ENCODE measurements around the gene CCDC192. TPM values are rescaled to one million over a fixed set of nuclear protein-coding genes. Genes with fewer than 3 reads are reported as not detected.

The CCDC192 gene
- polyA plus RNA-seq, 2 of the 4 experiments (the other 2 are of a cell fraction), result not detected

- CTCF ChIA-PET, result interaction anchor here (0.8 to 3.7 kb wide), 4 partner anchors 10 to 301 kb away, joined by 3 to 26 read pairs (median 12); no protein-coding TSS in a partner anchor
- POLR2A ChIA-PET, result no interaction called here
- Histone ChIP-seq H3K4me1 (no peaks in the 10 kb centered on the region), H3K27ac (no peak overlapping the region), H3K9me3 (no peaks in the 10 kb centered on the region), H3K4me2 (no peak overlapping the region), H3K4me3 (no peak overlapping the region)
- DNase-seq (ENCODE audit: low read depth in 1 of 2, low spot score in 1 of 2), result no peak
- 6% methylated on average over 1 of the region's 1 CpG for WGBS (ENCODE audit: missing lambda C conversion rate)
- ATAC-seq, result peak; percentile 54 to 66; a peak in 2 of 6 replicates
- TF ChIP-seq JUNB (IDR thresholded peaks at IDR 0.05) (no peak), EHF (CRISPR knock-in tag; IDR thresholded peaks at IDR 0.05) (no peak), ZNF302 (CRISPR knock-in tag; IDR thresholded peaks at IDR 0.05) (no peak), POLR2AphosphoS2 (conservative IDR thresholded peaks at IDR 0.05; ENCODE audit: low read length) (no peak), FOSL2 (IDR thresholded peaks at IDR 0.05) (no peak), FOSL2 (CRISPR knock-in tag; IDR thresholded peaks at IDR 0.05) (no peak), FOXS1 (CRISPR knock-in tag; IDR thresholded peaks at IDR 0.05) (no peak), ZC3H11A (IDR thresholded peaks at IDR 0.05) (no peak), KDM5A (IDR thresholded peaks at IDR 0.05) (no peak), TFCP2L1 (CRISPR knock-in tag; IDR thresholded peaks at IDR 0.05) (no peak), EP300 (IDR thresholded peaks at IDR 0.05) (no peak), HEYL (CRISPR knock-in tag; IDR thresholded peaks at IDR 0.05) (no peak), MAX (IDR thresholded peaks at IDR 0.05) (no peak), HDAC2 (IDR thresholded peaks at IDR 0.05) (no peak), SREBF2 (IDR thresholded peaks at IDR 0.05) (no peak), TP53 (CRISPR knock-in tag; IDR thresholded peaks at IDR 0.05) (no peak), NPAS2 (CRISPR knock-in tag; IDR thresholded peaks at IDR 0.05; ENCODE audit: borderline replicate concordance) (no peak), CHD4 (IDR thresholded peaks at IDR 0.05; ENCODE audit: borderline replicate concordance) (no peak), HMGXB4 (CRISPR knock-in tag; IDR thresholded peaks at IDR 0.05; ENCODE audit: borderline replicate concordance) (no peak)
- TF ChIP-seq, protein P1, sequence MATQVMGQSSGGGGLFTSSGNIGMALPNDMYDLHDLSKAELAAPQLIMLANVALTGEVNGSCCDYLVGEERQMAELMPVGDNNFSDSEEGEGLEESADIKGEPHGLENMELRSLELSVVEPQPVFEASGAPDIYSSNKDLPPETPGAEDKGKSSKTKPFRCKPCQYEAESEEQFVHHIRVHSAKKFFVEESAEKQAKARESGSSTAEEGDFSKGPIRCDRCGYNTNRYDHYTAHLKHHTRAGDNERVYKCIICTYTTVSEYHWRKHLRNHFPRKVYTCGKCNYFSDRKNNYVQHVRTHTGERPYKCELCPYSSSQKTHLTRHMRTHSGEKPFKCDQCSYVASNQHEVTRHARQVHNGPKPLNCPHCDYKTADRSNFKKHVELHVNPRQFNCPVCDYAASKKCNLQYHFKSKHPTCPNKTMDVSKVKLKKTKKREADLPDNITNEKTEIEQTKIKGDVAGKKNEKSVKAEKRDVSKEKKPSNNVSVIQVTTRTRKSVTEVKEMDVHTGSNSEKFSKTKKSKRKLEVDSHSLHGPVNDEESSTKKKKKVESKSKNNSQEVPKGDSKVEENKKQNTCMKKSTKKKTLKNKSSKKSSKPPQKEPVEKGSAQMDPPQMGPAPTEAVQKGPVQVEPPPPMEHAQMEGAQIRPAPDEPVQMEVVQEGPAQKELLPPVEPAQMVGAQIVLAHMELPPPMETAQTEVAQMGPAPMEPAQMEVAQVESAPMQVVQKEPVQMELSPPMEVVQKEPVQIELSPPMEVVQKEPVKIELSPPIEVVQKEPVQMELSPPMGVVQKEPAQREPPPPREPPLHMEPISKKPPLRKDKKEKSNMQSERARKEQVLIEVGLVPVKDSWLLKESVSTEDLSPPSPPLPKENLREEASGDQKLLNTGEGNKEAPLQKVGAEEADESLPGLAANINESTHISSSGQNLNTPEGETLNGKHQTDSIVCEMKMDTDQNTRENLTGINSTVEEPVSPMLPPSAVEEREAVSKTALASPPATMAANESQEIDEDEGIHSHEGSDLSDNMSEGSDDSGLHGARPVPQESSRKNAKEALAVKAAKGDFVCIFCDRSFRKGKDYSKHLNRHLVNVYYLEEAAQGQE (IDR thresholded peaks at IDR 0.05), result no peak
- TF ChIP-seq, protein P2, sequence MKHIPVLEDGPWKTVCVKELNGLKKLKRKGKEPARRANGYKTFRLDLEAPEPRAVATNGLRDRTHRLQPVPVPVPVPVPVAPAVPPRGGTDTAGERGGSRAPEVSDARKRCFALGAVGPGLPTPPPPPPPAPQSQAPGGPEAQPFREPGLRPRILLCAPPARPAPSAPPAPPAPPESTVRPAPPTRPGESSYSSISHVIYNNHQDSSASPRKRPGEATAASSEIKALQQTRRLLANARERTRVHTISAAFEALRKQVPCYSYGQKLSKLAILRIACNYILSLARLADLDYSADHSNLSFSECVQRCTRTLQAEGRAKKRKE (CRISPR knock-in tag; IDR thresholded peaks at IDR 0.05; ENCODE audit: low read depth), result no peak
- FAIRE-seq, result peak; percentile 93
Observed at GRCh38 chr5:127865273-127865672, 162.1 kb downstream of the CCDC192 start.

GRCh38 chr5:127867022-127867783 is 164.0 kb downstream of the CCDC192 start:
- WGBS (ENCODE audit: missing lambda C conversion rate), result 59% methylated on average over 6 of the region's 6 CpGs
- no peaks in the 10 kb centered on the region for H3K9me3 ChIP-seq
- H3K4me3 ChIP-seq, result no peak overlapping the region
- POLR2A ChIA-PET, result no interaction called here
- H3K4me2 ChIP-seq, result no peak overlapping the region
- CTCF ChIA-PET, result interaction anchor here (0.6 to 3.7 kb wide), 9 partner anchors 9 to 1258 kb away, joined by 3 to 26 read pairs (median 4); no protein-coding TSS in a partner anchor
- DNase-seq (ENCODE audit: low read depth in 1 of 2, low spot score in 1 of 2) (no peak), FAIRE-seq (no peak), ATAC-seq (no peak)
- peaks cover 10% of the 10 kb centered on the region for H3K4me1 ChIP-seq
- no peak overlapping the region; a peak in 1 of 6 replicates for H3K27ac ChIP-seq
- TF ChIP-seq ZFP36 (IDR thresholded peaks at IDR 0.05; ENCODE audit: borderline replicate concordance, partially characterized antibody) (no peak), POLR2AphosphoS2 (conservative IDR thresholded peaks at IDR 0.05; ENCODE audit: low read length) (no peak), PHF8 (IDR thresholded peaks at IDR 0.05; ENCODE audit: borderline replicate concordance, low read depth) (no peak), MAFK (IDR thresholded peaks at IDR 0.05; ENCODE audit: partially characterized antibody) (no peak), RAD21 (conservative IDR thresholded peaks at IDR 0.05 in 1 of 2, IDR thresholded peaks at IDR 0.05 in 1 of 2) (no peak), NR3C1 (IDR thresholded peaks at IDR 0.05) (no peak), RARB (CRISPR knock-in tag; IDR thresholded peaks at IDR 0.05) (no peak), HES2 (IDR thresholded peaks at IDR 0.05) (no peak), CBX8 (IDR thresholded peaks at IDR 0.05) (no peak), EP300 (IDR thresholded peaks at IDR 0.05) (no peak), HEYL (CRISPR knock-in tag; IDR thresholded peaks at IDR 0.05) (no peak)
- TF ChIP-seq, protein P3, sequence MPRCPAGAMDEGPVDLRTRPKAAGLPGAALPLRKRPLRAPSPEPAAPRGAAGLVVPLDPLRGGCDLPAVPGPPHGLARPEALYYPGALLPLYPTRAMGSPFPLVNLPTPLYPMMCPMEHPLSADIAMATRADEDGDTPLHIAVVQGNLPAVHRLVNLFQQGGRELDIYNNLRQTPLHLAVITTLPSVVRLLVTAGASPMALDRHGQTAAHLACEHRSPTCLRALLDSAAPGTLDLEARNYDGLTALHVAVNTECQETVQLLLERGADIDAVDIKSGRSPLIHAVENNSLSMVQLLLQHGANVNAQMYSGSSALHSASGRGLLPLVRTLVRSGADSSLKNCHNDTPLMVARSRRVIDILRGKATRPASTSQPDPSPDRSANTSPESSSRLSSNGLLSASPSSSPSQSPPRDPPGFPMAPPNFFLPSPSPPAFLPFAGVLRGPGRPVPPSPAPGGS (IDR thresholded peaks at IDR 0.05), result no peak
